Small intestine (tissue), 7 donors: ENCODE data around the gene ZMIZ1. TPM values are rescaled to one million over a fixed set of nuclear protein-coding genes. Genes with fewer than 3 reads are reported as not detected.

Experiments
- DNase-seq, 2 donors: peaks; one replicate each; pipeline versions ENCODE4 v3.0.0 to v3.0.0-alpha.2; 2013
- FAIRE-seq: peaks from 2 replicates; lab custom pipeline; 2012; peaks lifted over from hg19 to GRCh38; lab: Jason Lieb, UNC
- H3K27ac ChIP-seq, 3 donors: one replicate each; pipeline ENCODE4 v1.5.1; 2013; ENCODE audit warnings: low read length in 2 of 3, mild to moderate bottlenecking in 2 of 3, control low read depth in 1 of 3, inconsistent platforms in 1 of 3, low read depth in 1 of 3, moderate library complexity in 1 of 3
- H3K27me3 ChIP-seq, 3 donors: one replicate each; pipeline ENCODE4 v1.6.1; 2013; ENCODE audit warnings: low read length in 3 of 3, inconsistent platforms in 1 of 3; ENCODE audit not compliant: control insufficient read depth in 3 of 3, insufficient read depth in 3 of 3
- H3K36me3 ChIP-seq, 3 donors: one replicate each; pipeline ENCODE4 v1.6.1; 2013; ENCODE audit warnings: low read length in 3 of 3, inconsistent platforms in 1 of 3, low read depth in 1 of 3, mild to moderate bottlenecking in 1 of 3, moderate library complexity in 1 of 3; ENCODE audit not compliant: control insufficient read depth in 3 of 3, insufficient read depth in 2 of 3
- H3K4me1 ChIP-seq, 3 donors: one replicate each; pipeline ENCODE4 v1.6.1; 2013; ENCODE audit warnings: low read length in 2 of 3, inconsistent platforms in 1 of 3, low read depth in 1 of 3, mild to moderate bottlenecking in 1 of 3, moderate library complexity in 1 of 3; ENCODE audit not compliant: control insufficient read depth in 3 of 3, insufficient read depth in 2 of 3
- H3K4me3 ChIP-seq, 3 donors: one replicate each; pipeline ENCODE4 v1.5.1; 2013; ENCODE audit warnings: low read length in 3 of 3, control low read depth in 1 of 3, inconsistent platforms in 1 of 3, low read depth in 1 of 3, mild to moderate bottlenecking in 1 of 3, moderate library complexity in 1 of 3
- H3K9me3 ChIP-seq, 2 donors: one replicate each; pipeline ENCODE4 v1.6.1; 2013; ENCODE audit warnings: low read depth in 1 of 2, low read length in 1 of 2; ENCODE audit not compliant: control insufficient read depth in 2 of 2, insufficient read depth in 1 of 2
- WGBS, 3 donors: extraction: QIAGEN DNeasy Blood & Tissue Kit; methylation state at CpG; one replicate each; pipeline ENCODE4 v1.1.7; 2013; 5-methylcytosine and 5-hydroxymethylcytosine counted together
- polyA plus RNA-seq, 4 donors: library from polyadenylated mRNA; stranded (reverse) in 3 of 4; unstranded in 1 of 4; fragments of 200-250 nt in 3 of 4; fragments of 120-200 nt in 1 of 4; gene quantifications; one replicate each; pipeline versions ENCODE4 v1.2.1 to v1.2.3, GENCODE V29; 2013
- donor health status: healthy with polysubstance abuse.
- donor health status: control.
- donor health status: control.
- donor health status: Bipolar disorder and iron deficiency.
- donor health status: healthy.

ZMIZ1 gene
- polyA plus RNA-seq, 4 donors = 15.1 to 40.7 (median 19.9) TPM

DNA sequence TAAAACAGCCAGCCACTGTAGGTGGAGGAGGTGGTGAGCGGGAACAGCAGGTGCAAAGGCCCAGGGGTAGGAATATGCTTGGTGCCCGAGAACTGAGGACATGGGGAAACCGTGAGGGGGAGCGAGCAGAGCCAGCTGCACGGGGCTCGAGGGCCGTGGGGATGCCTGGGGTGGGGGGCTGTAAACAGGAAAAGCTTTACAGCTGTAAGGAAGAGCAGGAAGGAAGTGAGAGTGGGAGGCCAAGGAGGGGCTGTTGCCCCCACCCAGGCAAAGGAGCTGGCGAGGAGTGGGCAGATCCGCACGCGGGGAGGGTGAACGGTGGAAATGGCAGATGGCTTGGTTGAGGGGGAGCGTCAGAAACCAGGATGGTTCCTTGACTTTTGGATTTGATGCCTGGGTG, 34.4 kb downstream of the ZMIZ1 start:
- Histone ChIP-seq H3K36me3 (peaks cover 0 to 50% (median 0%) of the 10 kb centered on the region in 3 donors), H3K27ac (no peak overlapping the region), H3K4me3 (no peak overlapping the region), H3K27me3 (no peaks in the 10 kb centered on the region), H3K4me1 (peaks cover 5 to 33% (median 11%) of the 10 kb centered on the region in 3 donors), H3K9me3 (no peaks in the 10 kb centered on the region)
- FAIRE-seq = no peak
- no peak for DNase-seq
- 67 to 81% (median 80%) methylated on average over 13 of the region's 13 CpGs for WGBS, 3 donors

DNA sequence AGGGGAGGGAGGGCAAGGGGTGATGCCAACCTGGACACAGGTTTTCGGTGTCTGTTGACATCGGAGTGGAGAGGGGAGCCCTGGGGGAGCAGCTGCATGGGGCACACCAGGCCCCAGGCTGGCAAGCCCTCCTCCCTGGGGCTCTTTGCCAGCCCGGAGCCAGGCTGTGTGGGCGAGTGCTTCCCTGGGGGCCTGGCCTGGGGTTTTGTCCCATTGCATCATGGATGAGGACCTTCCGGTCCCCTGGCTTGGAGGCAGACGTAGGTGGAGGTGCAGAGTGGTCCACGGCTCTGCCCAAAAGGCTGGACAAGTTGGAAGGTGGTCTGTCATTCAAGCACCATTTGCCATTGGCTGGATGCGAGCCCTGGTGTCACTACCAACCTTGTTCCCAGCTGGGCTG, 34.8 kb downstream of the ZMIZ1 start:
- DNase-seq = no peak
- Histone ChIP-seq H3K4me1 (peaks cover 5 to 28% (median 8%) of the 10 kb centered on the region in 3 donors), H3K27me3 (no peaks in the 10 kb centered on the region), H3K36me3 (peaks cover 0 to 46% (median 0%) of the 10 kb centered on the region in 3 donors), H3K4me3 (no peak overlapping the region), H3K27ac (no peak overlapping the region), H3K9me3 (no peaks in the 10 kb centered on the region)
- no peak for FAIRE-seq
- WGBS, 3 donors = 64 to 80% (median 70%) methylated on average over 7 to 8 of the region's 8 CpGs

DNA sequence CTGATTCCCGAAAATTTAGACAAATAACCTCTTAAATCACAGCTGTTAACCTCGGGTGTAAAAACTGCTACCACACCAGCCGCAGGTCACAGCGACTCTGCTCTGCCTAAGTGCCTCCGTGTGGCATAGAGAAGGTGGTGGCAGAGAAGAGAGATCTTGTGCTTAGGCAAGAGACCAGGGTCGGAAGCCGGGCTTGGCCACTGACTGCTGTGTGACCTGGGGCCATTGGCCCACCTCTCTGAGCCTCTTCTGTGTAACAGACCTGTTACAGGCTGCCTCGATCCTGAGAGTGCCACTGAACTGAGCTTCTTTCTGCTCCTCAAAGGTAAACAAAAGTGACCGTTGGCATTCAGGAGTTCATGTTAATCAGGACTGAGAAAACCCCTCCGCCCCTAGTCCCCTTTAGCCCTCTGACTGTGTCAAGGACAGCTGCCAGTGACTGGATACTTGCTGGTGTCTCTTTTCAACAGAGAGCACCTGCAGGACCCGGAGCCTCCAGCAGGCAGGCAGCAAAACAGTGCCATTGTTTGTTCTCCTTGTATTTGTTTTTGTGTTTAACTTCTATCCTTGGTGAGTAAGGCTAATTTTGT, 36.5 kb downstream of the ZMIZ1 start:
- Histone ChIP-seq H3K4me3 (no peak overlapping the region), H3K4me1 (peaks cover 5 to 25% (median 8%) of the 10 kb centered on the region in 3 donors), H3K27ac (no peak overlapping the region), H3K27me3 (no peaks in the 10 kb centered on the region), H3K9me3 (no peaks in the 10 kb centered on the region), H3K36me3 (peaks cover 0 to 43% (median 0%) of the 10 kb centered on the region in 3 donors)
- DNase-seq = no peak
- WGBS, 3 donors = 65 to 70% (median 67%) methylated on average over 11 of the region's 11 CpGs
- FAIRE-seq = no peak

DNA sequence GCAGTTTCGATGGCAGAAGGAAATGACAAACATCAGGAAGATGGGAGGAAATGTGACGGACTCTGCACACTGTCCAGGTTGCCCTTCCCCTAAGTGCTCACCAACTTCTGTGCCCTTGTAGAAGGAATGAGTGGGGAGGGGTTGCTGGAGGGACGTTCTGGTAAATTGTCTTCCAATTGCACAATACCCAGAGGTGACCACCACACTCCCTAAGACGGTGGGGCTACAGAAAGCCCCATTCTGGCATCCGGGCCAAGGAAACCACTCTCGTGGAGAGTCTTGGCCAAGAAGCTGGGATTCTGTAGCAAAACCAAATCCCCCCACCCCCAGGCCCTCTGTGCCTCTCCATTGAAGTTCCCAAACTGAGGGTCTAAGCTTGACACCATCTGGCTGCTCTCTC, 37.1 kb downstream of the ZMIZ1 start:
- H3K4me3 ChIP-seq = no peak overlapping the region
- no peaks in the 10 kb centered on the region for H3K27me3 ChIP-seq
- 61 to 76% (median 72%) methylated on average over 6 of the region's 6 CpGs for WGBS, 3 donors
- H3K4me1 ChIP-seq = peaks cover 5 to 20% (median 8%) of the 10 kb centered on the region in 3 donors
- H3K27ac ChIP-seq = no peak overlapping the region
- FAIRE-seq = no peak
- H3K9me3 ChIP-seq = no peaks in the 10 kb centered on the region
- H3K36me3 ChIP-seq = peaks cover 0 to 49% (median under 1%) of the 10 kb centered on the region in 3 donors
- no peak for DNase-seq

DNA sequence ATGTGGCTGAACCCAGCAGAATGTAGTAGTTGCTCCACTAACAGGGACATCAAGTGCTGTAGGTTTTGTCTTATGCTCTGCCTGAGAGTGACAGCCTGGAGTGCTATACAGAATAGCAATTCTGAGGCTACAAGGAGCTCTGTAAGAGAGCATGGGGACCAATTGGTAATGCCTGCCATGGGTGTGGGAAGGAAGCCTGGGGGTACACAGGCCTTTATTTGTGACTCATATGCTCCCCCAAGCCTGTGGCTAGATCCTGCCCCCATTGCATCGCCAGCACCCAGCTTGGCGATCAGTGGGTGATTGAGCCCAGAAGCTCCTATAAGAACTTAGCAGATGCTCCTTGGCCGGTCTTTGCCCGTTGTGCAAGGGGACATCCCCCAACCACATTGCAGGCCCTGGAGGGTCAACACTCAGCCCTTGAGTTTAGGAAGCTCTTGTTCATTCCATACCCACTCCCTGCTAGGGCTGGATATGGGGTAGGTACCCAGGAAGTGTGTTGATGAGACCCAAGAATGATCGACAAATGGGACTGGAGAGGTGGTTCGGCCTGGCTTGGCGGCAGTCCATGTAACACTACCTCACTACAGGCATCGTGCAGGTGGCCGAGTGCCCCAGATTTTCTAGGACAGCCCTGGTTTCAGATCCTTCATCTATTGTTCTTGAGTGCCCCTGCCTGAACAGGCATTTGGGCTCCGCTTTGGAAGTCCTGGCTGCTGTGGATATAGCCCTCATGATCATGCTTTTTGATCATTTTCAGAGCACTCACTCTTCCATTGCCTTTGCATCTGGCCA, 37.7 kb downstream of the ZMIZ1 start:
- WGBS, 3 donors = 76 to 85% (median 81%) methylated on average over 10 of the region's 10 CpGs
- no peak overlapping the region for H3K27ac ChIP-seq
- DNase-seq = no peak
- peaks cover 5 to 20% (median 5%) of the 10 kb centered on the region in 3 donors for H3K4me1 ChIP-seq
- no peaks in the 10 kb centered on the region for H3K9me3 ChIP-seq
- no peak overlapping the region for H3K4me3 ChIP-seq
- no peak for FAIRE-seq
- no peaks in the 10 kb centered on the region for H3K27me3 ChIP-seq
- H3K36me3 ChIP-seq = peaks cover 0 to 56% (median 3%) of the 10 kb centered on the region in 3 donors

DNA sequence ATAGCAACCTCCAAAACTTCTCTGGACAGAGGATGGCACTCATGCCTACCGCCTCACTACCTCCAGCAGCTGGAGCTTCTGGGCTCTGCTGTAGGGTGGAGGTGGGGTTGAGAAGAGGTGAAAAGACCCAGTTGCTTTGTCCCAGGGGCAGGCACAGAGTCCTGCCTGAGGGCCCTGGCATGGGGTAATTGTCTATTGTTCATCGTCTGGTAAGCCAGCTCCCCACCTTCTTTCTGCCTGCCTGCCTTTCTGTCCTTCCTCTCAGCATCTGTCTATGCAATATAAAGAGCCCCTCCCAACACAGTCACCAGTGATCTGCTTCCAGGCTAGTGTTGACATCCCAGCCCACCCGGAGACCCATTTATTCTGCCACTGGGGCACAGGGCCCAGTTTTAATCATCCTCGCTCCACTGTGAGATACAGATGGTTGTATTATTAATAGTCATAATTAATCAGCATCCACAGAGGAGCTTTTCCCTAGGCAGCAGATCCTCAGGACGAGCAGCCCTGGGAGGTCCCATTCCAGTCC, 39.0 kb downstream of the ZMIZ1 start:
- peaks cover 0 to 65% (median 3%) of the 10 kb centered on the region in 3 donors for H3K36me3 ChIP-seq
- H3K9me3 ChIP-seq = no peaks in the 10 kb centered on the region
- DNase-seq (no peak), FAIRE-seq (no peak)
- H3K4me1 ChIP-seq = peaks cover 0 to 16% (median 0%) of the 10 kb centered on the region in 3 donors
- H3K27me3 ChIP-seq = no peaks in the 10 kb centered on the region
- no peak overlapping the region for H3K4me3 ChIP-seq
- 70 to 85% (median 78%) methylated on average over 5 of the region's 5 CpGs for WGBS, 3 donors
- H3K27ac ChIP-seq = no peak overlapping the region

DNA sequence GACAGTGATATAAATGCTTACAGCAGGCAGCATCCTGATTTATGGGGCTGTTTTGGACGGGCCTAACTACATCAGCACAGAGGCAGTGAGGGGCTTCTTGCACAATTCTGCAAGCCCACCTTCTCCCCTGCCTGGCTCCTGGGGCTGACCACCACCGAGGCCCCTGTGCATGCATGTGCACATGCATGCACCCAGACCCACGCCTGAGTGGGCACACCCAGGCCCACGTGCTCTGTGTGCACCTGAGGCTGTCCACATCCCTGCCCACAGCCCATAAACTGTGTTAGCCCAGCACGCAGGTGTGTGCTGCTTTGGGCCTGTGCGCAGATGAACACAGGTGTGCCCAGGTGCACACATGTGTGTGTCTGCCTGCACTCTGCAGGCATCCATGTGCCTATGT, 40.0 kb downstream of the ZMIZ1 start:
- WGBS, 3 donors = 48 to 68% (median 64%) methylated on average over 6 of the region's 6 CpGs
- Histone ChIP-seq H3K36me3 (peaks cover 0 to 68% (median 3%) of the 10 kb centered on the region in 3 donors), H3K27ac (no peak overlapping the region), H3K9me3 (no peaks in the 10 kb centered on the region), H3K4me1 (peaks cover 0 to 16% (median 0%) of the 10 kb centered on the region in 3 donors), H3K27me3 (no peaks in the 10 kb centered on the region), H3K4me3 (no peak overlapping the region)
- DNase-seq (no peak), FAIRE-seq (no peak)

DNA sequence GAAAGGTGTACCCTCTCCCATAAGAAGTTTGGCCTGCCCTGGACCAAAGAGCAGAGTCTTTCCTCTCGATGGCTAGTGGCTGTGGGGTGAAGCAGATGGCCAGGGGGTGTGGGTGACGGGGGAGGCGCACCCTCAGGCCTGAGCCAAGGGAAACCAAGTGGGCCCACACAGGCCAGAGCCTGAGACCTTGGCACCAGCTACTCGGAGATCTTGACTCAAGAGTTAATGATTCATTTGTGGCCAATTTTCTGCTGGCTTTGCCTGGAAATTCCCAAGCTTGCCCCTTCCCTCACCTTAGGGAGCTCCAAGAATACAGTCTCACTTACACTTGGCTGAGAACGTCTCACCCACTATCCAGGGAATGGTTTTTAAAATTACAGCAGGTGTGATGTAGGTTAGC, 42.7 kb downstream of the ZMIZ1 start:
- Histone ChIP-seq H3K4me1 (peaks cover 0 to 27% (median 0%) of the 10 kb centered on the region in 3 donors), H3K27ac (no peak overlapping the region), H3K36me3 (peaks cover 0 to 66% (median 3%) of the 10 kb centered on the region in 3 donors), H3K27me3 (no peaks in the 10 kb centered on the region), H3K9me3 (no peaks in the 10 kb centered on the region), H3K4me3 (no peak overlapping the region)
- DNase-seq = peak in 1 of 2 donors; percentile 41
- FAIRE-seq = no peak
- WGBS, 3 donors = 44 to 63% (median 45%) methylated on average over 5 of the region's 5 CpGs
